Measurements from ENCODE around the gene ENPP3.
A peak's percentile ranks its signal among the peaks of the same experiment; 100 is the strongest.

The ENPP3 gene

DNA sequence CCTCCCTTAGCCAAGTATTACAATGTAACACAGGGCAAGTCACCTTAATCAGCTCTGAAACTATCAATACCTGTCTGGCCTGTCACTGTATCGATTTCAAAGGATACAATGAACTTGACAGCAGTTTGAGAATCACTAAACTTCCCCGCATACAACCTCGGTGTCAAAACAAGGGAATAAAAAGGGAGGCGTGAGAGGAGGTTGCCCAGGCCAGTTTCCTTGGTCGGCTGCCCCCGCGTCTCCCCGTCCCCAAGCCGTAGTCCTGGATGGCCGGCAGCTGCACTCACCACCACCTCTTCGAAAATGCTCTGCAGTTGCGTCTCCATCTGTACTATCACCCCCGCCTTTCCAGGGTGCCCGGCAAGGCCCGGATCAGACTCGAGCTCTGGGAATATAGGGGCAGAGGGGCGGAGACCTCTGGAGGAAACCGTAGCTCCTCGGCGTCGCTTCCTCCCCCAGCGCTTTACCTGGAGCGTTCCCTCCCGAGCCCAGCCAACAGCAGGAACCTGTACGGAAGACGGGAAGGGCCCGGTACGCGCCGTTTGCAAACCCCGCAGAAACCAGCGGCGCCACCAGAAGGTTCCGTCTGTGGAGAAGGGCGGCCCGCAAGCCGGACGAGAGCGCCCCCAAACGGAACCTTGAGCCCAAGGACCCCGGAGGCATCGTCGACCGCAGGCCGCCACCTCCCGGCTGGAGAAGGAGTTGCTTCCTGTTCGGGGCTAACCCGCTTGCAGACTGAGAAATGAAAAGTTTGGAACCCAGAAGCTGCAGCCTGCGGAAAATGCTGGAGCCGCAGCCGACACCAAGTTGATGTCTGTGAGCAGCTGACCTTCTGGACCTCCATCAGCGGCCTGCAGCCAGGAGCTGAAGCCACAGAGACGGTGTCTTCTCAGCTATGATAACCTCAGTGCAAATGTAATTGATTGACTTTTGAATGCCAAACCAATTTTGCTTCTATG lies 9.1 kb upstream of the ENPP3 start, which contains the start of gene MED23 (continued):
- peak; percentile 94 for TF ChIP-seq ZBTB17 (tag by site-specific recombination; IDR thresholded peaks at IDR 0.05)
- TF ChIP-seq ZNF501 (tag by site-specific recombination; IDR thresholded peaks at IDR 0.05) = peak; percentile 100
- no peak for TF ChIP-seq ZNF169 (tag by site-specific recombination; IDR thresholded peaks at IDR 0.05)
- TF ChIP-seq ZNF174 (tag by site-specific recombination; IDR thresholded peaks at IDR 0.05) = 0 out of 2 replicates have a peak, but pooled peaks have one; percentile 64
- peak; percentile 99 for TF ChIP-seq GLI4 (tag by site-specific recombination; IDR thresholded peaks at IDR 0.05)
- peak; percentile 91 for TF ChIP-seq YY1 (tag by site-specific recombination; IDR thresholded peaks at IDR 0.05)
- no peak for TF ChIP-seq ZNF830 (tag by site-specific recombination; IDR thresholded peaks at IDR 0.05; ENCODE audit: low read depth)
- TF ChIP-seq, protein P1, sequence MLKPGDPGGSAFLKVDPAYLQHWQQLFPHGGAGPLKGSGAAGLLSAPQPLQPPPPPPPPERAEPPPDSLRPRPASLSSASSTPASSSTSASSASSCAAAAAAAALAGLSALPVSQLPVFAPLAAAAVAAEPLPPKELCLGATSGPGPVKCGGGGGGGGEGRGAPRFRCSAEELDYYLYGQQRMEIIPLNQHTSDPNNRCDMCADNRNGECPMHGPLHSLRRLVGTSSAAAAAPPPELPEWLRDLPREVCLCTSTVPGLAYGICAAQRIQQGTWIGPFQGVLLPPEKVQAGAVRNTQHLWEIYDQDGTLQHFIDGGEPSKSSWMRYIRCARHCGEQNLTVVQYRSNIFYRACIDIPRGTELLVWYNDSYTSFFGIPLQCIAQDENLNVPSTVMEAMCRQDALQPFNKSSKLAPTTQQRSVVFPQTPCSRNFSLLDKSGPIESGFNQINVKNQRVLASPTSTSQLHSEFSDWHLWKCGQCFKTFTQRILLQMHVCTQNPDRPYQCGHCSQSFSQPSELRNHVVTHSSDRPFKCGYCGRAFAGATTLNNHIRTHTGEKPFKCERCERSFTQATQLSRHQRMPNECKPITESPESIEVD (tag by site-specific recombination; IDR thresholded peaks at IDR 0.05) = peak; percentile 24; the same call in 1 of the 2 replicates
- peak; percentile 79 for TF ChIP-seq ZNF239 (tag by site-specific recombination; IDR thresholded peaks at IDR 0.05)
- no peak for TF ChIP-seq PRDM1 (tag by site-specific recombination; IDR thresholded peaks at IDR 0.05)
- peak; percentile 93; the same call in 1 of the 2 replicates for TF ChIP-seq ZNF221 (tag by site-specific recombination; IDR thresholded peaks at IDR 0.05; ENCODE audit: borderline replicate concordance)
- TF ChIP-seq, protein P2, sequence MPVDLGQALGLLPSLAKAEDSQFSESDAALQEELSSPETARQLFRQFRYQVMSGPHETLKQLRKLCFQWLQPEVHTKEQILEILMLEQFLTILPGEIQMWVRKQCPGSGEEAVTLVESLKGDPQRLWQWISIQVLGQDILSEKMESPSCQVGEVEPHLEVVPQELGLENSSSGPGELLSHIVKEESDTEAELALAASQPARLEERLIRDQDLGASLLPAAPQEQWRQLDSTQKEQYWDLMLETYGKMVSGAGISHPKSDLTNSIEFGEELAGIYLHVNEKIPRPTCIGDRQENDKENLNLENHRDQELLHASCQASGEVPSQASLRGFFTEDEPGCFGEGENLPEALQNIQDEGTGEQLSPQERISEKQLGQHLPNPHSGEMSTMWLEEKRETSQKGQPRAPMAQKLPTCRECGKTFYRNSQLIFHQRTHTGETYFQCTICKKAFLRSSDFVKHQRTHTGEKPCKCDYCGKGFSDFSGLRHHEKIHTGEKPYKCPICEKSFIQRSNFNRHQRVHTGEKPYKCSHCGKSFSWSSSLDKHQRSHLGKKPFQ (tag by site-specific recombination; IDR thresholded peaks at IDR 0.05) = no peak
- peak; percentile 98 for TF ChIP-seq ZNF24 (tag by site-specific recombination; IDR thresholded peaks at IDR 0.05)
- TF ChIP-seq, protein P3, sequence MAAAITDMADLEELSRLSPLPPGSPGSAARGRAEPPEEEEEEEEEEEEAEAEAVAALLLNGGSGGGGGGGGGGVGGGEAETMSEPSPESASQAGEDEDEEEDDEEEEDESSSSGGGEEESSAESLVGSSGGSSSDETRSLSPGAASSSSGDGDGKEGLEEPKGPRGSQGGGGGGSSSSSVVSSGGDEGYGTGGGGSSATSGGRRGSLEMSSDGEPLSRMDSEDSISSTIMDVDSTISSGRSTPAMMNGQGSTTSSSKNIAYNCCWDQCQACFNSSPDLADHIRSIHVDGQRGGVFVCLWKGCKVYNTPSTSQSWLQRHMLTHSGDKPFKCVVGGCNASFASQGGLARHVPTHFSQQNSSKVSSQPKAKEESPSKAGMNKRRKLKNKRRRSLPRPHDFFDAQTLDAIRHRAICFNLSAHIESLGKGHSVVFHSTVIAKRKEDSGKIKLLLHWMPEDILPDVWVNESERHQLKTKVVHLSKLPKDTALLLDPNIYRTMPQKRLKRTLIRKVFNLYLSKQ (tag by site-specific recombination; IDR thresholded peaks at IDR 0.05; ENCODE audit: borderline replicate concordance) = 0 out of 2 replicates have a peak, but pooled peaks have one; percentile 46
- peak; percentile 96 for TF ChIP-seq ZNF600 (tag by site-specific recombination; IDR thresholded peaks at IDR 0.05)
- TF ChIP-seq HOXD13 (CRISPR knock-in tag; IDR thresholded peaks at IDR 0.05; ENCODE audit: borderline replicate concordance) = no peak; the same call in 1 of the 2 replicates
- TF ChIP-seq HIC1 (tag by site-specific recombination; IDR thresholded peaks at IDR 0.05) = no peak
- no peak for TF ChIP-seq ZNF311 (tag by site-specific recombination; IDR thresholded peaks at IDR 0.05; ENCODE audit: borderline replicate concordance)
- no peak for TF ChIP-seq ZNF214 (tag by site-specific recombination; IDR thresholded peaks at IDR 0.05; ENCODE audit: borderline replicate concordance)
- no peak for TF ChIP-seq ZNF768 (tag by site-specific recombination; IDR thresholded peaks at IDR 0.05)
- peak; percentile 94 for TF ChIP-seq KLF7 (tag by site-specific recombination; IDR thresholded peaks at IDR 0.05; ENCODE audit: borderline replicate concordance)
- peak; percentile 89 for TF ChIP-seq ZNF654 (tag by site-specific recombination; IDR thresholded peaks at IDR 0.05; ENCODE audit: low read depth)
- TF ChIP-seq, protein P4, sequence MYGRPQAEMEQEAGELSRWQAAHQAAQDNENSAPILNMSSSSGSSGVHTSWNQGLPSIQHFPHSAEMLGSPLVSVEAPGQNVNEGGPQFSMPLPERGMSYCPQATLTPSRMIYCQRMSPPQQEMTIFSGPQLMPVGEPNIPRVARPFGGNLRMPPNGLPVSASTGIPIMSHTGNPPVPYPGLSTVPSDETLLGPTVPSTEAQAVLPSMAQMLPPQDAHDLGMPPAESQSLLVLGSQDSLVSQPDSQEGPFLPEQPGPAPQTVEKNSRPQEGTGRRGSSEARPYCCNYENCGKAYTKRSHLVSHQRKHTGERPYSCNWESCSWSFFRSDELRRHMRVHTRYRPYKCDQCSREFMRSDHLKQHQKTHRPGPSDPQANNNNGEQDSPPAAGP (tag by site-specific recombination; IDR thresholded peaks at IDR 0.05) = peak; percentile 97
- peak; percentile 84 for TF ChIP-seq ZNF335 (tag by site-specific recombination; conservative IDR thresholded peaks at IDR 0.05)
- TF ChIP-seq SP2 (tag by site-specific recombination; IDR thresholded peaks at IDR 0.05) = peak; percentile 84
- peak; percentile 96 for TF ChIP-seq SP7 (tag by site-specific recombination; IDR thresholded peaks at IDR 0.05)
- TF ChIP-seq, protein P5, sequence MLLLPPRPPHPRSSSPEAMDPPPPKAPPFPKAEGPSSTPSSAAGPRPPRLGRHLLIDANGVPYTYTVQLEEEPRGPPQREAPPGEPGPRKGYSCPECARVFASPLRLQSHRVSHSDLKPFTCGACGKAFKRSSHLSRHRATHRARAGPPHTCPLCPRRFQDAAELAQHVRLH (tag by site-specific recombination; IDR thresholded peaks at IDR 0.05) = peak; percentile 97
- TF ChIP-seq ZNF433 (tag by site-specific recombination; IDR thresholded peaks at IDR 0.05; ENCODE audit: low read depth) = no peak
- TF ChIP-seq ZNF549 (tag by site-specific recombination; IDR thresholded peaks at IDR 0.05) = peak; percentile 57; the same call in 1 of the 2 replicates
- no peak for TF ChIP-seq ZNF571 (tag by site-specific recombination; IDR thresholded peaks at IDR 0.05)
- peak; percentile 96 for TF ChIP-seq ZSCAN23 (tag by site-specific recombination; IDR thresholded peaks at IDR 0.05)
